Stimulated activated CD8-positive, alpha-beta memory T cell treated with anti-CD3 and anti-CD28 coated beads, Interleukin-4, amount 100 ng/mL, for 48 hours (primary cell): ENCODE measurements around the gene WNT6.

Experiments used
- DNase-seq: peaks from one replicate; pipeline ENCODE4 v3.0.0-alpha.2; 2020

Gene WNT6

GRCh38 chr2:218895326-218895725, 35.7 kb downstream of the WNT6 start:
- no peak for DNase-seq

GRCh38 chr2:218895759-218896500, 36.3 kb downstream of the WNT6 start:
- no peak for DNase-seq

DNA sequence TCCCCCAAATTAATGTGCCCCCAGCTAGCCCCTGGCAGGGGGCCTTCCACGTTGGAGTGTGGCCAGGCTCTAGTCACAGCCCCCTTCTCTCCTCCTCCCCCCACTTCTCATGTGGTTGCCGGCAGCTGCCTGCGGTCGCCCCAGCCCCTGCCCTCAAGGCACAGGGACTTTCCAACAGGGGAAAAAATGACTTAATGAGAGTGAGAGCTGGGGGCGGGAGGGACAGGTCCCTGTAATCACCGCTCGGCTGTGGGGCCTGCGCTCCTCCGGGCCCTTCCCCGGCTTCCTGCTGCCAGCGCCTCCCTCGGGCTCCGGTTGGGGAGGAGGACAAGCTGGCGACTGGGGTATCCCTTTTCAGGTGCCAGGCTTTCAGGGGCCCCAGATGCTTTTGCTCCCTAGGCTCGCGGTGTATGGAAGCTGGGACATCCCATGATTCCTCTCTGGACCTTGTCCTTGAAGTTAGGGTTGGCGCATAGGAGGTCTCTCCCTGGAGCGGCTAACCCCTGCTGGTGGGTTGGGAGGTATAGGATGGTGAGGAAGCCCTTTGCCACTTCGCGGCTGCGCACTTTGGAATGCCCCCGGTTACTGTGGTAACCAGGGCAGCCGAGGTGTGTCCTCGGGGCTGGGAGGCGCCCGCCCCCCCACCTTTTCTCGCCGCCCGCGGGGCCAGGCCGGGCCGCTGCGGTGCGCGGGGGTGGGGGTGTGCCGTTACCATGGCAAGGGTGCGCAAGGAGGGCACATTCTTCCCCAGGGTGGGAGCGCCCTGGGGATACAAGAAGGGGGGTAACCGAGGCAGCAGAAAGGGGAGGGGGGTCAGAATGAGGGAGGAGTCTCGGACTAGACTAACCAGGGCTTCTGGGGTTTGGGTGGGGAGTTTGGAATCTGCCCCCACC, 37.1 kb downstream of the WNT6 start:
- DNase-seq: peak; percentile 89

GRCh38 chr2:218897394-218898108, 37.9 kb downstream of the WNT6 start:
- no peak for DNase-seq

DNA sequence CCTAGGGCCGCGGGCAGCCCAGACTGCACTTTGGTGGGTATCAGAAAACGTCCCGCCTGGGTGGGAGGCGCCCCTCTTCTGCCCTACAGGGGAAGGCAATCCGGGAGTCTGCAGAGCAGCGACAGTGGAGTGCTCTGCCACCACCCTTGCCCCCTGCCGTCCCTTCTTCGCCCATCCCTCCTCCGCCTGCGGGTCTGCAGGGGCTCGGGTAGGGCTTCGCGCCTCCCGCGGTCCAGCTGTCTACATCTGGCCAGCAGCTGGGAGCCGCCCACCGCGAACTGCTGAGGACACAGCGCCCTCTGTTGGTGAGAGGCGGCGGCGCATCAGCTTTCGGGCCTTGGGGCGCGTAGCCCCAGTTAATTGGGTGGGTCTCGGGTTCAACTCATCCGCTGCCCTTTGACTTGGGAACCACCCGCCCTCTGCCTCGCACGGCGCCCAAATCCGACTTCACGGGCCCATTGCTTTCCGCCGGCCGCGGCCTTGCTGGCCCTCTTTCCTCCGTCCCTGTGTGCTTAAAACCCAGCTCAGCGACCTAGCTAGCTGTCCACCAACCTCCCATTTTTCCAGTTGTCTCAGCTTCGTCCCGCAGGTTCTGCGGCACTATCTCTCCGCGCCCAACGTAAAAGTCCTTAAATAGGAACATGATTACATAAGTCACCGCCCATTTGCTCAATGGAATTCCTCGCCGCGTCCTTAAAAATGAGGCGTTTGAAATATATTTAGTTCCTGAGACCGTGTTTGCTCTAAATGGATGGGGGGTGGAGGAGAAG, 38.7 kb downstream of the WNT6 start:
- peak; percentile 96 for DNase-seq

- no peak for DNase-seq
Measured at GRCh38 chr2:218899147-218899546, 39.5 kb downstream of the WNT6 start.

GRCh38 chr2:218902427-218902826, 42.8 kb downstream of the WNT6 start:
- DNase-seq: no peak

GRCh38 chr2:218904176-218904575, 44.6 kb downstream of the WNT6 start:
- DNase-seq: no peak

DNA sequence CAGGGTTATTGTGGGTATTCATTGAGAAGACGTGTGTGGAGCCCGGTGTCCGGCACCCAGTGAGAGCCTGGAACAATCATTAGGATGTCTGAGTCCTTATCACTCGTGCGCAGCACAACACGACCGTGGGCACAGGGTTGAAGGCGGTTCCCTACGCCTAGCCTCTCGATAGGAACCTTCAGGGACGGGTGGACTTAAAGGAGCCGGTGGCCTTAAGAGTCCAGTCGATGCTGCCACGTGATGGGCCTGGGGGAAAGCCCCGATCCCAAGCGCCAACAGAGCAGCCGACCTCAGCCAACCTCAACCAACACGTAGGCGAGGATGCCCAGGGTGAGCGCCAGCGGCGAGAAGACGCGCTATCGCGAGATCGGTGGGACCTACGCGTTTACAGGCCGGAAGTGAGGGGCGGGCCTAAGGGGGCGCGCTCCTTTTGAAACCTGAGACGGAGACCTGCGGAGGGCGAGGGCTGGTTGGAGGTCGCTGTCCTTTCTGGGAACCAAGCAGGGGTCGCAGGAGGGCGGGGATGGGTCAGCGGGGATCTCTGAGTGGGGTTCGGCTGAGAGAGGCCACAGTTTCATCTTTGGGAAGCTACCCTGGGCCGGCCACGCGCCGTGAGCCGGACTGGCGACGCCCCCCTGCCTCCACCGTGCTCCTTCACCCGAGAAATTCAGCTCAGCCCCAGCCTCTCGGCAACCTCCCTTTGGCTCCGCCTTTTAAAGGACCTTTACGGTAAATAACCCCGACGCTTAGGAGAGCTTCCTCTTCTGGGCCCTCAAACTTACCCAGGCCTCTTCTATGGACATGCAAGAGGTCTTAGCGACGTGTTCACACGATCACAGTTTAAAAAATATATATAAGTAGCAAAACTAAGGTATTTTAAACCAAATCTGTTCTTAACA, 49.4 kb downstream of the WNT6 start:
- DNase-seq: peak; percentile 95

GRCh38 chr2:218910741-218911140, 51.1 kb downstream of the WNT6 start:
- DNase-seq: no peak

DNA sequence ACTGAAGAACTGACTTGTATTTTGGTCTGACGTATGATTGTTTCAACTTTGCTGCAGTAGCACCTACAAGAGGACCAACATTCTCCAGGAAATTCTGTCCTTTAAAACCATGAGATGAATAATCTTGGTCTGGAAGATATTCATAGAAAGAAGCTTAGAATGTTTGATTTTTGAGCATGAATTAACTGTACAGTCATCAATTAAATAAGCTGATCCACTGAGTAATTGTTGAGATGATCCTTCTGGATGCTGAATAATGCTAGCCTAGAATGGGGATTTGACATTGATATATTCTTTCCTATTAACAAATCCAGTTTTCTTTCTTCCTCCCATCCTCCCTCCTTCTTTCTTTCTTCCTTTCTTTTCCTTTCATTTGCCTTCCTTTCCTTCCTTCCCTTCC, 60.9 kb downstream of the WNT6 start:
- no peak for DNase-seq
